HFFc6 (cell line): ENCODE data around the gene TIMP2. TPM values are rescaled to one million over a fixed set of nuclear protein-coding genes. Genes with fewer than 3 reads are reported as not detected.
A peak's percentile ranks its signal among the peaks of the same experiment; 100 is the strongest.

Experiments used
- DNase-seq: peaks from one replicate; pipeline ENCODE4 v3.0.0-alpha.2; 2018
- H3K27ac Mint-ChIP-seq: 2 replicates; pipeline ENCODE4 v1.8.0; 2020; ENCODE audit warnings: mild to moderate bottlenecking, mixed read lengths
- H3K27me3 Mint-ChIP-seq: 2 replicates; pipeline ENCODE4 v1.8.0; 2021; ENCODE audit warnings: mild to moderate bottlenecking, moderate library complexity, mixed read lengths; ENCODE audit not compliant: insufficient read depth
- H3K36me3 Mint-ChIP-seq: 2 replicates; pipeline ENCODE4 v1.8.0; 2021; ENCODE audit warnings: low read depth, mixed read lengths
- H3K4me1 Mint-ChIP-seq: 2 replicates; pipeline ENCODE4 v1.8.0; 2020; ENCODE audit warnings: low read depth, mixed read lengths
- H3K4me3 Mint-ChIP-seq: 2 replicates; pipeline ENCODE4 v1.8.0; 2020; ENCODE audit warnings: mild to moderate bottlenecking, moderate library complexity, mixed read lengths
- H3K9me3 Mint-ChIP-seq: 2 replicates; pipeline ENCODE4 v1.8.0; 2020; ENCODE audit warnings: mild to moderate bottlenecking, mixed read lengths
- total RNA-seq, 6 experiments: library from RNA; stranded (reverse); fragmentation: NEBNext Ultra II Directional; extraction: Animal tissue kit (Norgen Biotek cat#: 25700); gene quantifications; 2 replicates in 1 of 6; 3 replicates in 5 of 6; pipeline ENCODE4 v1.2.3, GENCODE V29; 2021
- TF ChIP-seq, protein P1 (sequence below): fragments of 200-600 bp; sonication (generic); IDR thresholded peaks from 2 replicates; pipeline ENCODE4 v1.5.0; 2021; ENCODE audit warnings: antibody characterized with exemption, mild to moderate bottlenecking

The TIMP2 gene
- total RNA-seq, 6 experiments from 2014 or later = 547 to 705 (median 601) TPM

- peaks cover 54% of the 10 kb centered on the region for H3K4me1 Mint-ChIP-seq
- H3K36me3 Mint-ChIP-seq = peaks cover 26% of the 10 kb centered on the region
- peak overlapping the region; percentile 97 for H3K4me3 Mint-ChIP-seq
- H3K9me3 Mint-ChIP-seq = no peaks in the 10 kb centered on the region
- H3K27me3 Mint-ChIP-seq = no peaks in the 10 kb centered on the region; the same call in none of the 2 replicates
- peak; percentile 45 for DNase-seq
- H3K27ac Mint-ChIP-seq = peak overlapping the region; percentile 94
- TF ChIP-seq, protein P1, sequence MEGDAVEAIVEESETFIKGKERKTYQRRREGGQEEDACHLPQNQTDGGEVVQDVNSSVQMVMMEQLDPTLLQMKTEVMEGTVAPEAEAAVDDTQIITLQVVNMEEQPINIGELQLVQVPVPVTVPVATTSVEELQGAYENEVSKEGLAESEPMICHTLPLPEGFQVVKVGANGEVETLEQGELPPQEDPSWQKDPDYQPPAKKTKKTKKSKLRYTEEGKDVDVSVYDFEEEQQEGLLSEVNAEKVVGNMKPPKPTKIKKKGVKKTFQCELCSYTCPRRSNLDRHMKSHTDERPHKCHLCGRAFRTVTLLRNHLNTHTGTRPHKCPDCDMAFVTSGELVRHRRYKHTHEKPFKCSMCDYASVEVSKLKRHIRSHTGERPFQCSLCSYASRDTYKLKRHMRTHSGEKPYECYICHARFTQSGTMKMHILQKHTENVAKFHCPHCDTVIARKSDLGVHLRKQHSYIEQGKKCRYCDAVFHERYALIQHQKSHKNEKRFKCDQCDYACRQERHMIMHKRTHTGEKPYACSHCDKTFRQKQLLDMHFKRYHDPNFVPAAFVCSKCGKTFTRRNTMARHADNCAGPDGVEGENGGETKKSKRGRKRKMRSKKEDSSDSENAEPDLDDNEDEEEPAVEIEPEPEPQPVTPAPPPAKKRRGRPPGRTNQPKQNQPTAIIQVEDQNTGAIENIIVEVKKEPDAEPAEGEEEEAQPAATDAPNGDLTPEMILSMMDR = no peak
Measured at GRCh38 chr17:78839235-78839761, 85.9 kb downstream of the TIMP2 start.

DNA sequence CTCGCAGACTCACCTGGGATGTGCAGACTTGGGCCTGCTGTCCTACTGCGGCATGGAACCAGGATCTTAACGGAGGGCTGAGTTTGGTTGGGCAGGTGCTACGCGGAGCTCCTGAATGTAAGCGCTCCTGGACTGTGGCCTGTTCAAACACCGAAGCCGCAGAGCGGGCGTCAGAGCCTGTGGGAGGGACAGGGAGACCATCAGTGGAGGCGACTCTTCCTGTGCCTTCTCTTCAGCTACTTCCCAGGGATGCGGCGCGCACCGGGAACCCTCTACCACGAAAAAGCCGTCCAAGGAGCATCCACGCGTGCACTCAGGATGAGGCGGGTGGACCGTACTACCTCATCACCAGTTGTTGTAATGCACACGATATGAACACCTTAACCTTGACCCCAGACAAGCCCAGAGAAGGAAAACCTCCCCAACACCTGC, 86.6 kb downstream of the TIMP2 start:
- Mint-ChIP-seq H3K9me3 (no peaks in the 10 kb centered on the region), H3K36me3 (peaks cover 28% of the 10 kb centered on the region), H3K4me1 (peaks cover 49% of the 10 kb centered on the region), H3K27me3 (no peaks in the 10 kb centered on the region; the same call in none of the 2 replicates), H3K4me3 (peak overlapping the region; percentile 97), H3K27ac (peak overlapping the region; percentile 94)
- TF ChIP-seq, protein P1 = no peak
- DNase-seq = no peak

GRCh38 chr17:78836420-78837021, 88.7 kb downstream of the TIMP2 start:
- H3K4me3 Mint-ChIP-seq = no peak overlapping the region
- TF ChIP-seq, protein P1 = no peak
- no peak for DNase-seq
- no peaks in the 10 kb centered on the region for H3K9me3 Mint-ChIP-seq
- H3K27ac Mint-ChIP-seq = no peak overlapping the region
- H3K27me3 Mint-ChIP-seq = no peaks in the 10 kb centered on the region; the same call in 1 of the 2 replicates
- peaks cover 33% of the 10 kb centered on the region for H3K36me3 Mint-ChIP-seq
- H3K4me1 Mint-ChIP-seq = peaks cover 37% of the 10 kb centered on the region

- TF ChIP-seq, protein P1 = no peak
- DNase-seq = no peak
- Mint-ChIP-seq H3K27me3 (no peaks in the 10 kb centered on the region; the same call in 1 of the 2 replicates), H3K4me3 (no peak overlapping the region), H3K9me3 (no peaks in the 10 kb centered on the region), H3K36me3 (peaks cover 42% of the 10 kb centered on the region), H3K27ac (no peak overlapping the region), H3K4me1 (peaks cover 30% of the 10 kb centered on the region)
Measured at GRCh38 chr17:78834571-78834970, 90.6 kb downstream of the TIMP2 start.

DNA sequence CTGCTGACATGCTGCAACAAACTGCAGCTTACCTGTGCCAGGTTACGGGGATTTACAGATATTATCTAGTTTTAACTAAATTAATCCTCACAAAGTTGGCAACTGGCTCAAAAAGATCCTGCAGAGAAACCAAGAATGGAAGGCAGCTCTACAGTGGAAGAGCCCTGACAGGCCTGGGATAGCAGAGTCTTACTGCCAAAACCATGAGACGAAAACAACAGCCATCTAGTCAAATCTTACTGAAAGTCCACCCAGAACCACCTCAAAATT, 92.7 kb downstream of the TIMP2 start:
- Mint-ChIP-seq H3K27ac (peak overlapping the region; percentile 24; the same call in 1 of the 2 replicates), H3K4me3 (no peak overlapping the region), H3K27me3 (no peaks in the 10 kb centered on the region; the same call in 1 of the 2 replicates), H3K9me3 (no peaks in the 10 kb centered on the region), H3K36me3 (peaks cover 49% of the 10 kb centered on the region), H3K4me1 (peaks cover 21% of the 10 kb centered on the region)
- TF ChIP-seq, protein P1 = no peak
- DNase-seq = no peak
